GM12801 (cell line): ENCODE measurements around the gene OTUB1.

Experiments
- TF ChIP-seq, protein P1 (sequence below): IDR thresholded peaks from one replicate; pipeline ENCODE4 v1.5.1; 2011; ENCODE audit warnings: control low read depth; ENCODE audit not compliant: insufficient read length; ENCODE audit errors: extremely low read depth

The OTUB1 gene

DNA sequence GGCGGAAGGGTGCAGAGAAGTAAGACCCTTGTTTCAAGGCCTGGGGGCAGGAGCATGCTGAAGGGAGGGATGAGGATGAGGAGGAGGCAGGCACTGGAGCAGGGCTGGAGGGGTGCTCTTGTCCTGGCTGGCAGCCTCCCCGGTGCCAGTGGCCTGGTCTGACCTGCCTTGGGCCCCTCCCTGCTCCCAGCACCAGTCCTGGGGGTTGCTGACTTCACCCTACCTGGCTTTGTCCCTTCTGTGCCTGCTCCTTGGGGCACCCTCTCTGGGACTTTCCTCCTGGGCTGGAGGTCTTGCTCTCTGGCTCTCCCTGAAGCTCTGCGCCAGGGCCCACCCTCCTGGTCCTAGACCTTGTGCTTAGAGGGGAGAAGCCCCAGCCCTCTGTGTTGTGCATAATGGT lies 44.8 kb downstream of the OTUB1 start:
- TF ChIP-seq, protein P1, sequence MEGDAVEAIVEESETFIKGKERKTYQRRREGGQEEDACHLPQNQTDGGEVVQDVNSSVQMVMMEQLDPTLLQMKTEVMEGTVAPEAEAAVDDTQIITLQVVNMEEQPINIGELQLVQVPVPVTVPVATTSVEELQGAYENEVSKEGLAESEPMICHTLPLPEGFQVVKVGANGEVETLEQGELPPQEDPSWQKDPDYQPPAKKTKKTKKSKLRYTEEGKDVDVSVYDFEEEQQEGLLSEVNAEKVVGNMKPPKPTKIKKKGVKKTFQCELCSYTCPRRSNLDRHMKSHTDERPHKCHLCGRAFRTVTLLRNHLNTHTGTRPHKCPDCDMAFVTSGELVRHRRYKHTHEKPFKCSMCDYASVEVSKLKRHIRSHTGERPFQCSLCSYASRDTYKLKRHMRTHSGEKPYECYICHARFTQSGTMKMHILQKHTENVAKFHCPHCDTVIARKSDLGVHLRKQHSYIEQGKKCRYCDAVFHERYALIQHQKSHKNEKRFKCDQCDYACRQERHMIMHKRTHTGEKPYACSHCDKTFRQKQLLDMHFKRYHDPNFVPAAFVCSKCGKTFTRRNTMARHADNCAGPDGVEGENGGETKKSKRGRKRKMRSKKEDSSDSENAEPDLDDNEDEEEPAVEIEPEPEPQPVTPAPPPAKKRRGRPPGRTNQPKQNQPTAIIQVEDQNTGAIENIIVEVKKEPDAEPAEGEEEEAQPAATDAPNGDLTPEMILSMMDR, result no peak

DNA sequence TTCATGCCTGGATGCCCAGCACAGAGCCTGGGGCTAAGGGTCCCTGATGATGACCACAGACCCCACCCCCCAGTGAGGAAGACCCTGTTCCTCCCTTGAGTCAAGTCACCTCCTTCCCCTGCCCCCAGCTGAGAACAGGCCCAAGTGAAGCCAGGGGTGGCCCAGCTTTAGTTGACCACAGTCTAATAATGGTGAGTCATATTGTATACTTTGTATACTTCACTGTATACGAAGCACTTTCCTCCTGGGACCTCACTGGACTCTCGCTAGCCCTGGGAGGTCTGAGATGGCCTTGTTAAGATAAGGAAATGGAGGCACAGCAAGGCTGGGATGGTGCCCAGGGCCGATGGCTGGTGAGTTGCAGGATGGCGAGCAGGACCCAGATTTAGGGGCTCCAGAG lies 45.8 kb downstream of the OTUB1 start:
- TF ChIP-seq, protein P1, result no peak

DNA sequence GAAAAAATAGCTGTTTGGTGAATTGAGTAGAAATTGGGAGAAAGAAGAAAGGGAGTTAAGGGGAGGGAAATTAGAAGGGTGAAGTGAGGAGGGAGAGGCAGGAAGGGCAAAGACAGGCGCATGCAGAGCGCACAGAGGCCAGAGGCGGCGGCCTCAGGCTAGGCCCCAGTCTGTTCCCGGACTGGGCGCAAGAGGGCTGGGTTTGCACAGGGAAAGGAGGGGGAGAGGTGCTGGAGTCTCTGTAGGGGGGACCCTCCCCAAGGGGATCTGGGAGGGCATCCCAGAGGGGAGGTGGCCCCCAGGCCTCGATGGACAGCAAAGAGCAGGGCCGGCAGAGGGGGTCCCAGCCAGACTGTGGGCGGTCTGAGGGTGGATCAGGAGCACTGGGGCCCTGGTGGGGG lies 48.2 kb downstream of the OTUB1 start:
- TF ChIP-seq, protein P1, result no peak

DNA sequence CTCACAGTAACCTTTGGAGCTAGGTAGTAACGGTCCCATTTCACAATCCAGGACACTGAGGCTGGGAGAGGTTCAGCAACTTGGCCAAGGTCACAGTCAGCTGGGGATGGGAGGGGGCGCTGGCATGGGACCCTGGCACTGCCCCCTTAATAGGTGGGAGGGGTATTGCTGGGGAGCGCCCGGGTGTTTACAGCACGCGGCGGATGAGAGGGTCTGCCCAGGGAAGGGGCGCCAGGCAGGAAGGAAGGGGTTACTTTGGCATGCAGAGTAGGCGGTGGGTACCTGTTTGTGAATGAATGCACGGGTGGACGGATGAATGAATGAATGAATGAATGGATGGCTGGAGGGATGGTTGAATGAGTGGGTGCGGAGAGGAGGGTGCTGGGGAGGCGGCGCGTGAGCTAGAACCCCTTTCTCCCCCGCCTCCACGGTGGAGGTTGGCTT lies 48.9 kb downstream of the OTUB1 start:
- TF ChIP-seq, protein P1, result no peak

DNA sequence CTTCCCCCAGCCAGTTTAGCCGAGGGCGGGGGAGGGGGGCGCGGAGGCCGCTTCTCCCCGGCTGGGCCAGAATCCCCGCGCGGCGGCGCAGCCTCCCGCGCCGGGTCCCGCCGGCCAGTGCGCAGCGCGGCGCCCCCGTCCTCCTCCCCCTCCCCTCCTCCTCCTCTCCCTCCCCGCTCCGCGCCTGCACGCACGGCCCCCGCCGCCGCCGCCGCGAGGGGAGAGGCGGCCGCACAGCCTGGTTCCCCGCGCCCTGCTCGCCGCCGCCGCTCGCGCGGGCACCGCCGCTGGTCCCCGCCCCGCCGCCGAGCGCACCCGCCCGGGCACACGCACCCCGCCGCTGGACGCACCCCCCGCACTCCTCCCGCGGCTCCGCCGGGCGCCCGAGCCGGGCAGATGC lies 49.3 kb downstream of the OTUB1 start, which contains the start of gene FLRT1:
Gene FLRT1 (plus strand): TSS at position 356 of the 400 bp plus-strand sequence. CDS start 80,337 bp downstream, outside the sequence.
- TF ChIP-seq, protein P1, result no peak

DNA sequence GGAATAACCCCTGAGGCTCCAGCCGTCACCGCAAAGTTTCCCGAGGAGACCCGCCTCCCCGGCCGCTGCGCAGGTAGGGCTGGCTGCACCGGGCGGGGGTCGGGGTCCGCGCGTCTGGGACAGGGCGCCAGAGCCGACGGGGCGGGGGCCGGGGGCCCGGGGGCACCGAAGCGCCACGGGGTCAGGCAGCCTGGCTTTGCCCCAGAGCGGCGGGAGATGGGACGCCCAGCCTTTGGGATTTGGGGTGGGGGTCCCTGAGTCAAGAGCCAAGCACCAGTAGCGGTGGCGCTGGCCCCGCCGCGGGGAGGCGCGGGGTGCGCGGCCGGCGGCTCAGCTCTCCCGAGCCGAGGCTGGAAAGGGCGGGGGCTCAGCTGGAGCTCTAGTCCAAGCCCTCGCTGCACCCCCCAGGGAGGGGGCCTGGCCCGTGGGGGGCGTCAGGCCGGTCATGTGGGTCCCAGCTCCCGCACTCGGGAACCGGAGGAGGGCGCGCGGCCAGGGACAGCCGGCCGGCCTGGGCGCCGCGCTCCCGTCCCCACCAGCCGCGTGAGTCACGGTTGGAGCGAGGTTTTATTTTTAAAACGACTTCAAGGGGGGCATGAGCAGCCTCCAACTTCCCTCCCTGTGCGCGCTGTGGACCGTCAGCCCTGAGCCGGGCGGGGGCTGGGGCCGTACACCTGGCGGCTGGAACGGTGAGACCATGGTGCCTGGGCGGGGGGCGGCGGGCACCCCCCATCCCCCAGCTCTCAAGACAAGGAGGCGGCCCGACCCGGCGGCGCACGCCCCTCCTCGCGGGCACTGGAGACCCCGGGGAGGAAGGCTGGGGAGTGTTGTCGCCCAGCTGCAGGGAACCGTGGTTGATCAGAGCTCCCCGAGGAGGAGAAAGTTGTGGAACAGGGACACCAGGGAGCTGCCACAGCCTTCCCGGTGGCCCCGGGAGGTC lies 50.1 kb downstream of the OTUB1 start:
- TF ChIP-seq, protein P1, result no peak

DNA sequence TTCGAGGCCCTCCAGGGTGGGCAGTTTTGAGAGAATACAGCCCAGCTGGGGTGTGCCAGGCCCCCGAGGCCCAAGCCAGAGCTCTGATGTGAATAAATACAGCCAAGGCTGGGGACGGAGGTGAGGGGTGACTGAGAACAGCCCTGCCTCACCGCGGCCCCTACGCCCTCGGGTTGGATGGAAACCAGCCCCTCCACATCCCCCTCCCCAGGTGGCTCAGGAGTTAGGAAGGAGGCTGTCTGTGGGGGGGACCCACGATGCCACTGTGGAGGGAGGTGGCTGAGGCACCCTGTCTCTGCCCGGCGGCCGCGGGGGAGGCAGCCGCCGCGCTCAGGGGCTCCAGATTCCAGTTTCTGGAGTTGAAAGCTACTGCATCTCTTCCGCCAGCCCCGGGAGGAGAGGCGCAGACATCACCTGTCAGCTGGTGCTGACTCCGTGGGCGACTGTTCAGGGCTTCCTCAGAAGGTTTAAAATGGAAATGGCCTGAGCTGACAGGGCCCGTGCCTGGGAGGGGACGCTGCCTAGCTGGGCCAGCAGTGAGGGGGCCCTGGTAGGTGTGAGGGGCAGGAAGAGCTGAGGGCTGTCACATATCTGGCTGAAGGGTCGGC lies 50.9 kb downstream of the OTUB1 start:
- TF ChIP-seq, protein P1, result no peak
